IPS-20b (cell line): ENCODE data around the gene MAP2K5.
A peak's percentile ranks its signal among the peaks of the same experiment; 100 is the strongest.

Source experiments
- H3K27ac ChIP-seq: one replicate; pipeline ENCODE4 v1.5.1; 2013; ENCODE audit warnings: low read length
- H3K27me3 ChIP-seq: 2 replicates; pipeline ENCODE4 v1.6.1; 2013; ENCODE audit warnings: mild to moderate bottlenecking, low read length, inconsistent platforms; ENCODE audit not compliant: insufficient read depth
- H3K36me3 ChIP-seq: 2 replicates; pipeline ENCODE4 v1.6.1; 2013; ENCODE audit warnings: low read depth, mild to moderate bottlenecking, inconsistent platforms, low read length, moderate library complexity; ENCODE audit not compliant: insufficient read depth
- H3K4me1 ChIP-seq: 2 replicates; pipeline ENCODE4 v1.6.1; 2013; ENCODE audit warnings: mild to moderate bottlenecking, control low read depth, inconsistent platforms, low read length, moderate library complexity; ENCODE audit not compliant: insufficient read depth
- H3K4me3 ChIP-seq: 2 replicates; pipeline ENCODE4 v1.5.1; 2013; ENCODE audit warnings: mild to moderate bottlenecking, low read length, inconsistent platforms
- H3K9ac ChIP-seq: 2 replicates; pipeline ENCODE4 v1.6.1; 2013; ENCODE audit warnings: low read depth, mild to moderate bottlenecking, inconsistent platforms, low read length, moderate library complexity
- H3K9me3 ChIP-seq: 2 replicates; pipeline ENCODE4 v1.6.1; 2013; ENCODE audit warnings: mild to moderate bottlenecking, low read depth, low read length, inconsistent platforms; ENCODE audit not compliant: insufficient read depth

The MAP2K5 gene

GRCh38 chr15:67809866-67810265 lies 267.4 kb downstream of the MAP2K5 start:
- peaks cover 4% of the 10 kb centered on the region; the same call in 1 of the 2 replicates for H3K4me1 ChIP-seq
- no peaks in the 10 kb centered on the region for H3K36me3 ChIP-seq
- H3K9me3 ChIP-seq: no peaks in the 10 kb centered on the region
- no peak overlapping the region for H3K9ac ChIP-seq
- no peak overlapping the region for H3K4me3 ChIP-seq
- no peaks in the 10 kb centered on the region for H3K27me3 ChIP-seq
- H3K27ac ChIP-seq: no peak overlapping the region

- Histone ChIP-seq H3K9ac (no peak overlapping the region), H3K9me3 (peaks cover 3% of the 10 kb centered on the region), H3K36me3 (no peaks in the 10 kb centered on the region), H3K27me3 (peaks cover 9% of the 10 kb centered on the region), H3K4me1 (no peaks in the 10 kb centered on the region), H3K27ac (no peak overlapping the region), H3K4me3 (no peak overlapping the region)
Measured at GRCh38 chr15:67812241-67812644, 269.7 kb downstream of the MAP2K5 start.

GRCh38 chr15:67813104-67813634 lies 270.7 kb downstream of the MAP2K5 start:
- no peak overlapping the region for H3K4me3 ChIP-seq
- H3K36me3 ChIP-seq: no peaks in the 10 kb centered on the region
- H3K9me3 ChIP-seq: peaks cover 3% of the 10 kb centered on the region
- no peak overlapping the region for H3K9ac ChIP-seq
- H3K27ac ChIP-seq: no peak overlapping the region
- peaks cover 18% of the 10 kb centered on the region for H3K27me3 ChIP-seq
- H3K4me1 ChIP-seq: no peaks in the 10 kb centered on the region

- Histone ChIP-seq H3K36me3 (no peaks in the 10 kb centered on the region), H3K9ac (no peak overlapping the region), H3K9me3 (peaks cover 3% of the 10 kb centered on the region), H3K4me3 (no peak overlapping the region), H3K27ac (no peak overlapping the region), H3K4me1 (peaks cover 3% of the 10 kb centered on the region; the same call in 1 of the 2 replicates), H3K27me3 (peaks cover 37% of the 10 kb centered on the region)
Measured at GRCh38 chr15:67815036-67815592, 272.6 kb downstream of the MAP2K5 start.

- peaks cover 52% of the 10 kb centered on the region for H3K27me3 ChIP-seq
- H3K9ac ChIP-seq: no peak overlapping the region
- H3K36me3 ChIP-seq: no peaks in the 10 kb centered on the region
- H3K9me3 ChIP-seq: peaks cover 3% of the 10 kb centered on the region
- H3K4me3 ChIP-seq: no peak overlapping the region
- peaks cover 3% of the 10 kb centered on the region; the same call in 1 of the 2 replicates for H3K4me1 ChIP-seq
- H3K27ac ChIP-seq: no peak overlapping the region
Measured at GRCh38 chr15:67816668-67817067, 274.2 kb downstream of the MAP2K5 start.

GRCh38 chr15:67818464-67818863 lies 276.0 kb downstream of the MAP2K5 start:
- H3K27me3 ChIP-seq: peaks cover 70% of the 10 kb centered on the region
- no peak overlapping the region for H3K9ac ChIP-seq
- peaks cover 7% of the 10 kb centered on the region; the same call in 1 of the 2 replicates for H3K4me1 ChIP-seq
- H3K9me3 ChIP-seq: peaks cover 3% of the 10 kb centered on the region
- no peaks in the 10 kb centered on the region for H3K36me3 ChIP-seq
- H3K27ac ChIP-seq: no peak overlapping the region
- no peak overlapping the region for H3K4me3 ChIP-seq

- H3K27ac ChIP-seq: no peak overlapping the region
- H3K9me3 ChIP-seq: peaks cover 3% of the 10 kb centered on the region
- H3K4me1 ChIP-seq: peaks cover 7% of the 10 kb centered on the region; the same call in 1 of the 2 replicates
- H3K4me3 ChIP-seq: peak overlapping the region; percentile 25; the same call in 1 of the 2 replicates
- peaks cover 82% of the 10 kb centered on the region for H3K27me3 ChIP-seq
- H3K9ac ChIP-seq: no peak overlapping the region
- H3K36me3 ChIP-seq: no peaks in the 10 kb centered on the region
Measured at GRCh38 chr15:67819636-67820035, 277.1 kb downstream of the MAP2K5 start.

- Histone ChIP-seq H3K4me3 (peak overlapping the region; percentile 25; the same call in 1 of the 2 replicates), H3K27me3 (peaks cover 89% of the 10 kb centered on the region), H3K4me1 (peaks cover 10% of the 10 kb centered on the region; the same call in 1 of the 2 replicates), H3K9ac (no peak overlapping the region), H3K9me3 (peaks cover 3% of the 10 kb centered on the region), H3K27ac (no peak overlapping the region), H3K36me3 (no peaks in the 10 kb centered on the region)
Measured at GRCh38 chr15:67820122-67820991, 277.9 kb downstream of the MAP2K5 start.

GRCh38 chr15:67820992-67821783 lies 278.7 kb downstream of the MAP2K5 start:
- Histone ChIP-seq H3K4me3 (no peak overlapping the region; the same call in 1 of the 2 replicates), H3K9me3 (peaks cover 3% of the 10 kb centered on the region; the same call in 1 of the 2 replicates), H3K36me3 (no peaks in the 10 kb centered on the region), H3K4me1 (peaks cover 10% of the 10 kb centered on the region; the same call in 1 of the 2 replicates), H3K27ac (no peak overlapping the region), H3K9ac (no peak overlapping the region), H3K27me3 (peaks cover 98% of the 10 kb centered on the region)

GRCh38 chr15:67821784-67822440 lies 279.4 kb downstream of the MAP2K5 start:
- Histone ChIP-seq H3K36me3 (no peaks in the 10 kb centered on the region), H3K4me1 (peaks cover 10% of the 10 kb centered on the region; the same call in 1 of the 2 replicates), H3K4me3 (peak overlapping the region; percentile 32), H3K9me3 (no peaks in the 10 kb centered on the region; the same call in 1 of the 2 replicates), H3K9ac (no peak overlapping the region), H3K27ac (no peak overlapping the region), H3K27me3 (peaks cover 99% of the 10 kb centered on the region)
